ENCODE data around the gene SHH. TPM values are rescaled to one million over a fixed set of nuclear protein-coding genes. Genes with fewer than 3 reads are reported as not detected.

Gene SHH
- total and polyA plus RNA-seq, 2 of the 13 experiments (the other 11 are each of a cell fraction or from before 2014, with no cell fraction given) = 1.9 to 3.4 TPM

- peak; percentile 24; the same call in 1 of the 2 replicates for TF ChIP-seq FOXP4 (CRISPR knock-in tag; IDR thresholded peaks at IDR 0.05)
- TF ChIP-seq IRF9 (CRISPR knock-in tag; IDR thresholded peaks at IDR 0.05; ENCODE audit: borderline replicate concordance) = peak; percentile 41; the same call in 1 of the 2 replicates
- no peak for TF ChIP-seq MIER3 (CRISPR knock-in tag; IDR thresholded peaks at IDR 0.05; ENCODE audit: borderline replicate concordance)
- no peak for TF ChIP-seq ZNF382 (CRISPR knock-in tag; IDR thresholded peaks at IDR 0.05; ENCODE audit: borderline replicate concordance)
- TF ChIP-seq ZSCAN12 (CRISPR knock-in tag; IDR thresholded peaks at IDR 0.05) = no peak
- peak; percentile 51; the same call in 1 of the 2 replicates for TF ChIP-seq RXRA (CRISPR knock-in tag; IDR thresholded peaks at IDR 0.05)
- no peak for TF ChIP-seq ZSCAN22 (CRISPR knock-in tag; IDR thresholded peaks at IDR 0.05)
- TF ChIP-seq CENPT (CRISPR knock-in tag; IDR thresholded peaks at IDR 0.05; ENCODE audit: low read depth) = no peak
- no peak for TF ChIP-seq RBM22 (optimal IDR thresholded peaks at IDR 0.05; ENCODE audit: low read length)
- TF ChIP-seq ZFP37 (CRISPR knock-in tag; IDR thresholded peaks at IDR 0.05; ENCODE audit: borderline replicate concordance) = no peak
- TF ChIP-seq ZNF274 (CRISPR knock-in tag; IDR thresholded peaks at IDR 0.05) = no peak
- TF ChIP-seq SOX6 (IDR thresholded peaks at IDR 0.05) = no peak
- TF ChIP-seq SOX6 (CRISPR knock-in tag; IDR thresholded peaks at IDR 0.05) = peak; percentile 68
- peak; percentile 73 for TF ChIP-seq HNF4G (IDR thresholded peaks at IDR 0.05; ENCODE audit: borderline replicate concordance, low read depth, low read length)
- peak; percentile 68; the same call in 1 of the 2 replicates for TF ChIP-seq HNF4G (CRISPR knock-in tag; IDR thresholded peaks at IDR 0.05; ENCODE audit: borderline replicate concordance, low read depth)
- no peak for TF ChIP-seq ZNF256 (CRISPR knock-in tag; conservative IDR thresholded peaks at IDR 0.05)
- no peak for TF ChIP-seq DMAP1 (CRISPR knock-in tag; IDR thresholded peaks at IDR 0.05)
- no peak for TF ChIP-seq ZNF232 (CRISPR knock-in tag; IDR thresholded peaks at IDR 0.05; ENCODE audit: borderline replicate concordance)
- no peak; the same call in 1 of the 2 replicates for TF ChIP-seq ZNF83 (CRISPR knock-in tag; IDR thresholded peaks at IDR 0.05; ENCODE audit: borderline replicate concordance)
- no peak for TF ChIP-seq ZNF407 (CRISPR knock-in tag; IDR thresholded peaks at IDR 0.05; ENCODE audit: not compliant biosample characterization)
- no peak for TF ChIP-seq ZC3H4 (CRISPR knock-in tag; IDR thresholded peaks at IDR 0.05; ENCODE audit: borderline replicate concordance)
Observed at GRCh38 chr7:155813125-155813524, 862 bp upstream of the SHH start (continued).

All from HepG2 (cell line).